PC-3 (cell line): ENCODE results near the gene BRINP1.

Experiments
- EZH2phosphoT487 ChIP-seq: fragments of 300-600 bp; sonication (generic); IDR thresholded peaks from 2 replicates; pipeline ENCODE4 v1.6.1; 2018; ENCODE audit warnings: mild to moderate bottlenecking, antibody characterized with exemption, low read length, borderline replicate concordance
- TF ChIP-seq, protein P1 (sequence below): fragments of 300-600 bp; sonication (generic); conservative IDR thresholded peaks from 2 replicates; pipeline ENCODE4 v1.5.1; 2017; ENCODE audit warnings: antibody characterized with exemption, low read depth, mild to moderate bottlenecking, low read length

DNA sequence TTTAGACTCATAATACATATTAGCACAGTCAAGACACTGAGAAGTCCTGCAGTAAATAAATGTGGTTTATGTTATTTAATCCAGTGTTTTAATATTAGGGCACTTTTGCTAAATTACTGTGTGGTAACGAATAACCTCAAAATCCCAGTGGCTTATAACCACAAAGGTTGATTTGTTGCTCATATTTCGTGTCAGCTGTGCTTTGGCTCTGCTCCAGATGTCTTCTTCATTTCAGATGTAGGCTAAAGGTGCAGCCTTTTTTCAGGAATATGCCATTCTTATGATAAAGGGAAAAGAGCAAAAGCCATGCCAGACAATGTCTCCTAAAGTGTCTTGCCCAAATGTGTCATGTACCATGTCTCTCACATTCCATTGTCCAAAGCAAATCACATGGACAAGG lies 144.8 kb downstream of the BRINP1 start:
- TF ChIP-seq, protein P1, sequence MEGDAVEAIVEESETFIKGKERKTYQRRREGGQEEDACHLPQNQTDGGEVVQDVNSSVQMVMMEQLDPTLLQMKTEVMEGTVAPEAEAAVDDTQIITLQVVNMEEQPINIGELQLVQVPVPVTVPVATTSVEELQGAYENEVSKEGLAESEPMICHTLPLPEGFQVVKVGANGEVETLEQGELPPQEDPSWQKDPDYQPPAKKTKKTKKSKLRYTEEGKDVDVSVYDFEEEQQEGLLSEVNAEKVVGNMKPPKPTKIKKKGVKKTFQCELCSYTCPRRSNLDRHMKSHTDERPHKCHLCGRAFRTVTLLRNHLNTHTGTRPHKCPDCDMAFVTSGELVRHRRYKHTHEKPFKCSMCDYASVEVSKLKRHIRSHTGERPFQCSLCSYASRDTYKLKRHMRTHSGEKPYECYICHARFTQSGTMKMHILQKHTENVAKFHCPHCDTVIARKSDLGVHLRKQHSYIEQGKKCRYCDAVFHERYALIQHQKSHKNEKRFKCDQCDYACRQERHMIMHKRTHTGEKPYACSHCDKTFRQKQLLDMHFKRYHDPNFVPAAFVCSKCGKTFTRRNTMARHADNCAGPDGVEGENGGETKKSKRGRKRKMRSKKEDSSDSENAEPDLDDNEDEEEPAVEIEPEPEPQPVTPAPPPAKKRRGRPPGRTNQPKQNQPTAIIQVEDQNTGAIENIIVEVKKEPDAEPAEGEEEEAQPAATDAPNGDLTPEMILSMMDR: no peak
- no peak for TF ChIP-seq EZH2phosphoT487
